K562 (cell line): Measurements from ENCODE around the gene ASCL2. TPM values are rescaled to one million over a fixed set of nuclear protein-coding genes. Genes with fewer than 3 reads are reported as not detected.

ENCODE experiments used
- ATAC-seq: fragments of 200-7000 bp; cut with Tn5 transposase; 3 replicates; pipeline ENCODE4 v1.9.1; 2020; ENCODE audit warnings: moderate library complexity
- BruUV-seq: library from RNA; stranded (reverse); fragments of 400-500 nt; replicated peaks from 2 replicates; lab custom pipeline; 2021; lab: Mats Ljungman, UMichigan
- CTCF ChIA-PET: fragments of 300-600 bp; formaldehyde crosslinking; extraction: SDS; loops from one replicate; lab custom pipeline; 2021; ENCODE audit warnings: low intra/inter-chr PET ratio; lab: Yijun Ruan, JAX
- POLR2A ChIA-PET: fragments of 300-600, 350-650 bp; sonication (Branson Sonifier 250); formaldehyde crosslinking; extraction: SDS; loops from one replicate; lab custom pipeline; 2021; ENCODE audit warnings: antibody characterized with exemption, inconsistent platforms; lab: Yijun Ruan, JAX
- DNase-seq, 4 experiments: peaks; one replicate each; pipeline versions ENCODE4 v3.0.0 to v3.0.0-alpha.2; 2011 to 2018; ENCODE audit warnings: low spot score in 3 of 4, mixed read lengths in 3 of 4; ENCODE audit errors: extremely low read depth in 1 of 4
- FAIRE-seq: peaks from 2 replicates; lab custom pipeline; 2011; peaks lifted over from hg19 to GRCh38; lab: Jason Lieb, UNC
- H2AFZ ChIP-seq: 2 replicates; pipeline ENCODE4 v1.6.0; 2011; ENCODE audit warnings: low read depth, low read length, control low read depth, inconsistent platforms
- H3K27ac ChIP-seq: fragments of 200-600 bp; 3 replicates; pipeline ENCODE4 v1.8.0; 2011; ENCODE audit warnings: low read depth, mild to moderate bottlenecking, control low read depth, inconsistent platforms, low read length, moderate library complexity, mixed read lengths; ENCODE audit errors: extremely low read depth
- H3K27me3 ChIP-seq, 2 experiments: fragments of 300-600 bp in 1 of 2; 2 replicates in 1 of 2; 3 replicates in 1 of 2; pipeline versions ENCODE4 v1.6.0 to v1.8.0; 2011; ENCODE audit warnings: inconsistent platforms in 2 of 2, low read length in 2 of 2, mild to moderate bottlenecking in 1 of 2, mixed read lengths in 1 of 2, moderate library complexity in 1 of 2; ENCODE audit not compliant: control insufficient read depth in 2 of 2, insufficient read depth in 2 of 2
- H3K36me3 ChIP-seq: fragments of 300-600 bp; 3 replicates; pipeline ENCODE4 v1.8.0; 2011; ENCODE audit warnings: mild to moderate bottlenecking, low read length, inconsistent platforms; ENCODE audit not compliant: control insufficient read depth, insufficient read depth
- H3K4me1 ChIP-seq, 2 experiments: fragments of 200-600 bp in 1 of 2; replicated peaks in 1 of 2; 2 replicates in 1 of 2; 3 replicates in 1 of 2; pipeline versions ENCODE4 v1.5.1 to v1.8.0; 2011; ENCODE audit warnings: inconsistent platforms in 2 of 2, low read length in 2 of 2, mild to moderate bottlenecking in 1 of 2, mixed read lengths in 1 of 2, moderate library complexity in 1 of 2; ENCODE audit not compliant: control insufficient read depth in 2 of 2, insufficient read depth in 2 of 2
- H3K4me2 ChIP-seq: 2 replicates; pipeline ENCODE4 v1.6.1; 2011; ENCODE audit warnings: low read length, control low read depth, inconsistent platforms, mixed read lengths; ENCODE audit not compliant: insufficient read depth
- H3K4me3 ChIP-seq: fragments of 200-600 bp; sonication (generic), shearing (Covaris generic); 2 replicates; pipeline ENCODE4 v1.5.1; 2016; ENCODE audit warnings: control low read depth, inconsistent platforms
- H3K79me2 ChIP-seq: fragments of 200-600 bp; 3 replicates; pipeline ENCODE4 v1.8.0; 2011; ENCODE audit warnings: low read length, inconsistent platforms; ENCODE audit not compliant: control insufficient read depth, insufficient read depth
- H3K9ac ChIP-seq, 2 experiments: 2 replicates each; pipeline versions ENCODE4 v1.6.0 to v1.6.1; 2011; ENCODE audit warnings: low read depth in 2 of 2, low read length in 2 of 2, control low read depth in 1 of 2, inconsistent platforms in 1 of 2, mild to moderate bottlenecking in 1 of 2, mixed read lengths in 1 of 2; ENCODE audit not compliant: insufficient read depth in 1 of 2
- H3K9me1 ChIP-seq: one replicate; pipeline ENCODE4 v1.6.0; 2011; ENCODE audit warnings: inconsistent platforms, mild to moderate bottlenecking, low read length, moderate library complexity; ENCODE audit not compliant: control insufficient read depth, insufficient read depth
- H3K9me3 ChIP-seq: replicated peaks from 2 replicates; pipeline ENCODE4 v1.5.1; 2011; ENCODE audit warnings: low read depth, low read length, inconsistent platforms; ENCODE audit not compliant: control insufficient read depth, insufficient read depth
- H4K20me1 ChIP-seq: replicated peaks from 2 replicates; pipeline ENCODE4 v1.6.1; 2011; ENCODE audit warnings: low read length, inconsistent platforms, mixed read lengths; ENCODE audit not compliant: control insufficient read depth, insufficient read depth
- HDGF ChIP-seq: fragments of 450-650 bp; IDR thresholded peaks from 2 replicates; pipeline ENCODE4 v1.6.1; 2016
- USF2 ChIP-seq: sonication (generic); formaldehyde crosslinking; IDR thresholded peaks from 2 replicates; pipeline ENCODE4 v1.5.0; 2020; ENCODE audit warnings: missing genetic modification reagents
- ZNF184 ChIP-seq: sonication (generic); formaldehyde crosslinking; IDR thresholded peaks from 2 replicates; pipeline ENCODE4 v1.5.0; 2020; ENCODE audit warnings: missing genetic modification reagents
- WGBS: fragments of 100-300 bp; shearing (Covaris generic); methylation state at CpG from one replicate; pipeline ENCODE4 v1.1.6; 2016; ENCODE audit warnings: low coverage, mixed read lengths; ENCODE audit not compliant: insufficient coverage; ENCODE audit errors: missing lambda C conversion rate; 5-methylcytosine and 5-hydroxymethylcytosine counted together
- in situ Hi-C: fragments of 300-500 bp; cut with MboI; formaldehyde crosslinking; loops from 4 replicates; pipeline ENCODE4 v1.15.0; 2018; ENCODE audit warnings: inconsistent platforms, mixed read lengths
- intact Hi-C: fragments of 100-400 bp; cut with micrococcal nuclease; formaldehyde crosslinking; loops from 2 replicates; pipeline ENCODE4 v1.14.2; 2022
- polyA plus RNA-seq, 8 experiments: library from polyadenylated mRNA; depleted of rRNA in 4 of 8; stranded (reverse) in 5 of 8; unstranded in 3 of 8; fragments of >200 nt; fragmentation: Nextera tagmentation in 2 of 8; fragmentation: Illumina TruSeq in 1 of 8; extraction: Ambion mirVana in 2 of 8; extraction: Trizol in 1 of 8; gene quantifications; 2 replicates each; pipeline versions ENCODE4 v1.2.1 to v1.2.3, GENCODE V29; 2011 to 2014; ENCODE audit warnings: inconsistent platforms in 1 of 8, missing spikeins in 1 of 8
- total RNA-seq, 7 experiments: library from RNA; depleted of rRNA in 6 of 7; stranded (reverse); fragments of >200 nt in 6 of 7; fragmentation: Illumina TruSeq in 2 of 7; extraction: Trizol in 2 of 7; gene quantifications; 2 replicates each; pipeline versions ENCODE4 v1.2.1 to v1.2.3, GENCODE V29; 2011 to 2021; ENCODE audit warnings: low replicate concordance in 1 of 7

The ASCL2 gene
- total and polyA plus RNA-seq, 9 of the 15 experiments (the other 6 are each of a cell fraction or from before 2014, with no cell fraction given), result 0.11 to 1.4 (median 0.36) TPM; not detected in 2

GRCh38 chr11:2267851-2268728 is 2.3 kb downstream of the ASCL2 start:
- Histone ChIP-seq H3K4me1 (peaks cover 8 to 55% of the 10 kb centered on the region in 2 experiments; a peak in 4 of 5 replicates), H3K36me3 (no peaks in the 10 kb centered on the region), H2AFZ (peak overlapping the region; percentile 59; the same call in 1 of the 2 replicates), H3K79me2 (no peaks in the 10 kb centered on the region), H3K27me3 (peaks cover 6 to 81% of the 10 kb centered on the region in 2 experiments; a peak in 3 of 5 replicates), H3K27ac (no peak overlapping the region), H3K9me3 (no peaks in the 10 kb centered on the region), H3K4me2 (no peak overlapping the region; the same call in 1 of the 2 replicates), H4K20me1 (peaks cover 6% of the 10 kb centered on the region; the same call in 1 of the 2 replicates), H3K4me3 (peak overlapping the region; percentile 38; the same call in 1 of the 2 replicates), H3K9me1 (no peaks in the 10 kb centered on the region), H3K9ac (peak overlapping the region in 1 of 2 experiments; percentile 52; a peak in 2 of 4 replicates)
- ChIA-PET POLR2A (no interaction called here), CTCF (no interaction called here)
- no TSS peak for BruUV-seq
- TF ChIP-seq USF2 (CRISPR knock-in tag), result no peak
- no peak for TF ChIP-seq HDGF
- TF ChIP-seq ZNF184 (CRISPR knock-in tag), result no peak
- FAIRE-seq (no peak), DNase-seq (peak in 1 of 4 experiments; percentile 10), ATAC-seq (no peak)
- in situ Hi-C loops (no loop called here), intact Hi-C loops (no loop called here)
- 45% methylated on average over 26 of the region's 26 CpGs for WGBS
